ENCODE results near the gene MORN1.

Gene MORN1

DNA sequence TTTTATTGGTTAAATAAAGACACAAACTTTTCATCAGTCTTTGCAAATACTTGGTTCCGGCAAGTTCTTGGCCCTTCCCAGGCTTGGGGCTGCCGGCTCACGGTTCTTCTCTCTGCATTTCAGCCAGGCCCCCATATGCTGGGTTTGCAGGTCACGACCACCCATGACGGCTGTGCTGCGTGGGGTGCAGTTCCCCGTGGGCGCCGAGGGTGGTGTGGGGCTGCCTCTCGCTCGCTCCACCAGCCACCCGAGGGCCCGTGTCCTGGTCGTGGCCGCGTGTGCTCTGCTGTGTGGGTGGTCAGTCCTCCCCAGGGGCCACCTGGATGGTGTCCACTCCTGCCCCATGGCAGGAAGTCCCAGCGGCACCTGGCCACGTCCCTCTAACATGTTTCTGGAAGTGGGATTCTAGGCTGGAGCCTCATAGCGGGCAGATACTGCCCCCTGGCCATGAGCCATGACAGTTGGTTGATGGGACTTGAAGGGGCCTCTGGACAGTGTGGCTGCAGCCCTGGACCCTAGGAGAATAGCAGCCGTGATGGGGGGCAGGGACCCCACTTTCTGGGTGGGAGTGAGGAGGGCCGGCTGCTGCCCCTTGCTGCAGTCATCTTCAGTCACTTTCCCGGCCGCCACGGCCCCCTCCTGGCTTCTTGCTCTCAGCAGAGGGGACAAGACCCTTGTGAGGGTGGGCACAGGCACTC, 117.0 kb downstream of the MORN1 start:
- no peak for DNase-seq (ENCODE audit: low spot score)

DNA sequence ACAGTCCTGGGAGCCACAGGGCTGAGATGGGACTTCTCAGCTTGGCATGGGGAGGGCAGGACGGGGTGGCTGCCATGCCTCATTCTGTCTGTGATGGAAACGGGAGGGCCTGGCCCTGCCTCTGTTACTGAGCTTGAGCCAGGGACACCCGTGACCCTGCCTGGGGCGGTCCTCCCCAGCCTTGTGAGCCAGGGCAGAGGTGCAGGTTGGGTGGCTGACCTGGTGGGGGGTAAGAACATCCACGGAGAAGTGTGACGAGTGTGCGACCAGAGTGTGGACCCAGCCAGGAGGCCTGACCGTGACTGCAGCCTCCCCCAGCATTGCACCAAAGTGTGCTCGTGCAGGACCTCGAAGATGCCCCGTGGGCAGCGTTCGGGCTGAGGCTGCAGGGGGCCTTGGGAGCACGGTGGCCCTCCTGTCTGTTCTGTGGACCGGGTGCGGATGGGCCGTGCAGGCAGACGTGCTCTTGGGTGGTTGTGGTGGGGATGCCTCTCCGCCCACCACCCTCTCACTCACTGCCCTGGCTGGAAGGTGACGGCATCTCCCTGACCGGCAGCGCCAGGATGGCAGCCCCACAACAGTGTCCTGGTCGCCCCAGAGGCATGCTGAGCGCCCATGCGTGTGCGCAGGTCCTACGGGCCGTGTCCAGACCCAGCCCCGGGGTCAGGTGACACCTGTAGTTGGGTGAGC, 117.8 kb downstream of the MORN1 start:
- no peak for DNase-seq (ENCODE audit: low spot score)

- no peak for DNase-seq (ENCODE audit: low spot score)
Measured at GRCh38 chr1:2272686-2273400, 118.5 kb downstream of the MORN1 start.

DNA sequence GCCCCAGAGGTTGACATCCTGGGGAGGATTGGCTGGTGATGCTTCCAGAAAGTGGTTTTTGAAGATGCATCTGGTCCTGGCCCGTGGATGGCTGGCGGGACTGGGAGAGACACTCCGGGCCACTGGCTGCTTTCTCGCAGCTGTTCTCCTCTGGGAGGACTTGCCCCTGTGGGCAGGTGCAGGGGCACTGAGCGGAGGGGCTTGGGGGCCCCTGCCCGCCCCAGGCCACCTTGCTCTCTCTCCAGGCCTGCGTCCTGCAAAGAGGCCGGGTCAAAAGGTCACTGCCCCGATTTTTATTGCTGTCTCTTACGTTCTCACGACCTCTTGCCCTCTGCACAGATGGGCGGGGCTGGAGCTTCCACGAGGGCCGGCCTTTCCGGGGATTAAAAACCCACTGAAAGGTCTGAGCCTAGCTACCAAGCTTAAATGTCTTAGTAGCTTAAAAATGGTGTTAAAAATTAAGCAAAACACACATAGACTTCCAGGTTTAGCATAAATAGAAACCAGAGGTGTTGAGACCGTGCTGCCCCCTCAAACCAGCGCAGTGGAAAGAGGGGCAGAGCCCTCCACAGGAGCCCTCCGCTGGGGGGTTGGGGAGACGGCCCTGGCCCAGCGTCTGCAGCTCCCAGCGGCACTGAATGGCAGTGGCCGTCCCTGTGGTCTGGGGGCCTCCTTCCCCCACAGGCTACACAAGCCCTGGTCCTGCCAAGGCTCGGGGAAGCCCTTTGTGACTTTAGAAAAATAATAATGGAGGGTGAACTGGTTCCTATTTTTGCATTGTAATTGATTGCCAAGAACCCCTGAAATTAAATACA, 119.3 kb downstream of the MORN1 start:
- no peak for DNase-seq (ENCODE audit: low spot score)

Measured in GM03348 (cell line).